Measurements from ENCODE around the gene HMGCR.

DNA sequence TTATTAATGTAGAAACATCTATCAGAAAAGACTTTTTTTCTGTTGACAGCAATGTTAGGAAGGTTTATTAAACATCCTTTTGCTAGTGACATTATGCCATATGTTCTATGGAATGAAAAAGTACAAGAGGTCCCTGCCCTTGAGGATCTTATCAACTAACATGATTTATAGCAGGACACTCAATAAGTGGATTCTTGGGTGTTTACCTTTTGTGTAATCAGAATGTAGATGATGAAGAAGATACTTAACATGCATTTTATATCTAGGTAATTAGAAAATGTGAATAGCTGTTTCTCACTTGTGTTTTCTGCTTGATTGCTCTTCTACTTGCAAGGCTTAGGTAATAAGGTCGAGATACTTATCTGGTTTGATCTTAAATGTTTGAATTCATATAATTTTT lies 4.9 kb downstream of the HMGCR start:
- TF ChIP-seq, protein P1, sequence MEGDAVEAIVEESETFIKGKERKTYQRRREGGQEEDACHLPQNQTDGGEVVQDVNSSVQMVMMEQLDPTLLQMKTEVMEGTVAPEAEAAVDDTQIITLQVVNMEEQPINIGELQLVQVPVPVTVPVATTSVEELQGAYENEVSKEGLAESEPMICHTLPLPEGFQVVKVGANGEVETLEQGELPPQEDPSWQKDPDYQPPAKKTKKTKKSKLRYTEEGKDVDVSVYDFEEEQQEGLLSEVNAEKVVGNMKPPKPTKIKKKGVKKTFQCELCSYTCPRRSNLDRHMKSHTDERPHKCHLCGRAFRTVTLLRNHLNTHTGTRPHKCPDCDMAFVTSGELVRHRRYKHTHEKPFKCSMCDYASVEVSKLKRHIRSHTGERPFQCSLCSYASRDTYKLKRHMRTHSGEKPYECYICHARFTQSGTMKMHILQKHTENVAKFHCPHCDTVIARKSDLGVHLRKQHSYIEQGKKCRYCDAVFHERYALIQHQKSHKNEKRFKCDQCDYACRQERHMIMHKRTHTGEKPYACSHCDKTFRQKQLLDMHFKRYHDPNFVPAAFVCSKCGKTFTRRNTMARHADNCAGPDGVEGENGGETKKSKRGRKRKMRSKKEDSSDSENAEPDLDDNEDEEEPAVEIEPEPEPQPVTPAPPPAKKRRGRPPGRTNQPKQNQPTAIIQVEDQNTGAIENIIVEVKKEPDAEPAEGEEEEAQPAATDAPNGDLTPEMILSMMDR (IDR thresholded peaks at IDR 0.05; ENCODE audit: low read depth, low read length, missing input control), result no peak
- TF ChIP-seq, protein P2, sequence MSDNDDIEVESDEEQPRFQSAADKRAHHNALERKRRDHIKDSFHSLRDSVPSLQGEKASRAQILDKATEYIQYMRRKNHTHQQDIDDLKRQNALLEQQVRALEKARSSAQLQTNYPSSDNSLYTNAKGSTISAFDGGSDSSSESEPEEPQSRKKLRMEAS (IDR thresholded peaks at IDR 0.05), result no peak
- TF ChIP-seq TAF1 (conservative IDR thresholded peaks at IDR 0.05) (no peak), JUND (IDR thresholded peaks at IDR 0.05) (no peak)
